LNCAP (cell line): ENCODE results near the gene PCDHAC2.

Experiments
- TF ChIP-seq, protein P1 (sequence below): fragments of 450-650 bp; IDR thresholded peaks from 2 replicates; pipeline ENCODE4 v1.5.1; 2017; ENCODE audit warnings: mild to moderate bottlenecking

PCDHAC2 gene

DNA sequence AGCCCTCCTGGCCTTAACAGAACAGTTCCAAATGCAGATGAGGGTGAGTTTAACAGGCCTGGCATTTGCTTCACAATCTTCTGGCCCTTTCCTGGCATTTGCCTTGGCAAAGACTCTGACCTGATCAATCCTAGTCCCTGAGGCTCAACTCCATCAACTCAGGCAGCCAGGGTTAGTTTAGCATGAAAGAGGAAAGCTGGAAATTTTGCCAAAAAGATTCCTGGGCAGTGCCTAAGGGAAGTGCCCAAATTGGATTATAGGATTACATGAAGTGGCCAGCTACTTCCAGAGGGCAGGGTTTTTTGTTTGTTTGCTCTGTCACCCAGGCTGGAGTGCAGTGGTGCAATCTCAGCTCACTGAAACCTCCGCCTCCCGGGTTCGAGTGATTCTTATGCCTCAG is 36.8 kb downstream of the PCDHAC2 start:
- TF ChIP-seq, protein P1, sequence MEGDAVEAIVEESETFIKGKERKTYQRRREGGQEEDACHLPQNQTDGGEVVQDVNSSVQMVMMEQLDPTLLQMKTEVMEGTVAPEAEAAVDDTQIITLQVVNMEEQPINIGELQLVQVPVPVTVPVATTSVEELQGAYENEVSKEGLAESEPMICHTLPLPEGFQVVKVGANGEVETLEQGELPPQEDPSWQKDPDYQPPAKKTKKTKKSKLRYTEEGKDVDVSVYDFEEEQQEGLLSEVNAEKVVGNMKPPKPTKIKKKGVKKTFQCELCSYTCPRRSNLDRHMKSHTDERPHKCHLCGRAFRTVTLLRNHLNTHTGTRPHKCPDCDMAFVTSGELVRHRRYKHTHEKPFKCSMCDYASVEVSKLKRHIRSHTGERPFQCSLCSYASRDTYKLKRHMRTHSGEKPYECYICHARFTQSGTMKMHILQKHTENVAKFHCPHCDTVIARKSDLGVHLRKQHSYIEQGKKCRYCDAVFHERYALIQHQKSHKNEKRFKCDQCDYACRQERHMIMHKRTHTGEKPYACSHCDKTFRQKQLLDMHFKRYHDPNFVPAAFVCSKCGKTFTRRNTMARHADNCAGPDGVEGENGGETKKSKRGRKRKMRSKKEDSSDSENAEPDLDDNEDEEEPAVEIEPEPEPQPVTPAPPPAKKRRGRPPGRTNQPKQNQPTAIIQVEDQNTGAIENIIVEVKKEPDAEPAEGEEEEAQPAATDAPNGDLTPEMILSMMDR, result no peak

GRCh38 chr5:141003791-141004611 is 37.7 kb downstream of the PCDHAC2 start:
- TF ChIP-seq, protein P1, result no peak

- TF ChIP-seq, protein P1, result no peak
Observed at GRCh38 chr5:141007791-141008190, 41.5 kb downstream of the PCDHAC2 start.

GRCh38 chr5:141010047-141010793 is 43.9 kb downstream of the PCDHAC2 start:
- TF ChIP-seq, protein P1, result no peak

GRCh38 chr5:141017943-141018342 is 51.7 kb downstream of the PCDHAC2 start:
- TF ChIP-seq, protein P1, result no peak
